SK-N-SH treated with all-trans-retinoic acid at 6 μM for 48 hours (cell line): Measurements from ENCODE around the gene ELAC1.

Source experiments
- ARNTL ChIP-seq: fragments of 450-650 bp; formaldehyde crosslinking; IDR thresholded peaks from 2 replicates; pipeline ENCODE4 v1.5.0; 2020; ENCODE audit warnings: low read depth, mild to moderate bottlenecking, moderate library complexity, borderline replicate concordance
- BACH2 ChIP-seq: fragments of 250-450 bp; sonication (Bioruptor Pico); IDR thresholded peaks from 2 replicates; pipeline ENCODE4 v1.9.0; 2021; ENCODE audit warnings: mild to moderate bottlenecking, borderline replicate concordance
- CSDC2 ChIP-seq: fragments of 250-450 bp; sonication (Bioruptor Pico); IDR thresholded peaks from 2 replicates; pipeline ENCODE4 v1.5.0; 2020; ENCODE audit warnings: mild to moderate bottlenecking, moderate library complexity
- ESRRG ChIP-seq: fragments of 250-450 bp; sonication (Bioruptor Pico); IDR thresholded peaks from 2 replicates; pipeline ENCODE4 v1.6.1; 2021; ENCODE audit warnings: mild to moderate bottlenecking
- ISL1 ChIP-seq: fragments of 250-450 bp; sonication (Bioruptor Pico); IDR thresholded peaks from 2 replicates; pipeline ENCODE4 v2.1.2; 2022; ENCODE audit warnings: mild to moderate bottlenecking, moderate library complexity
- PPARA ChIP-seq: fragments of 250-450 bp; sonication (Bioruptor Pico); IDR thresholded peaks from 2 replicates; pipeline ENCODE4 v1.5.0; 2020; ENCODE audit warnings: mild to moderate bottlenecking, borderline replicate concordance
- RARB ChIP-seq: fragments of 250-450 bp; sonication (Bioruptor Pico); IDR thresholded peaks from 2 replicates; pipeline ENCODE4 v1.8.0; 2021; ENCODE audit warnings: mild to moderate bottlenecking, moderate library complexity
- SNAI2 ChIP-seq: fragments of 250-450 bp; sonication (Bioruptor Pico); IDR thresholded peaks from 2 replicates; pipeline ENCODE4 v1.5.0; 2020; ENCODE audit warnings: mild to moderate bottlenecking, moderate library complexity
- TCF4 ChIP-seq: fragments of 250-450 bp; sonication (Bioruptor Pico); IDR thresholded peaks from 2 replicates; pipeline ENCODE4 v1.8.0; 2021; ENCODE audit warnings: mild to moderate bottlenecking, moderate library complexity, borderline replicate concordance
- ZC3H10 ChIP-seq: fragments of 250-450 bp; sonication (Bioruptor Pico); IDR thresholded peaks from 2 replicates; pipeline ENCODE4 v1.5.1; 2021; ENCODE audit warnings: mild to moderate bottlenecking, moderate library complexity
- ZFP30 ChIP-seq: fragments of 450-650 bp; formaldehyde crosslinking; IDR thresholded peaks from 2 replicates; pipeline ENCODE4 v1.5.0; 2022; ENCODE audit warnings: mild to moderate bottlenecking, moderate library complexity
- TF ChIP-seq, protein P1 (sequence below): fragments of 250-450 bp; sonication (Bioruptor Pico); IDR thresholded peaks from 2 replicates; pipeline ENCODE4 v1.8.0; 2020; ENCODE audit warnings: mild to moderate bottlenecking, moderate library complexity, borderline replicate concordance
- TF ChIP-seq, protein P2 (sequence below): fragments of 250-450 bp; sonication (Bioruptor Pico); IDR thresholded peaks from 2 replicates; pipeline ENCODE4 v1.5.1; 2021; ENCODE audit warnings: mild to moderate bottlenecking, moderate library complexity

DNA sequence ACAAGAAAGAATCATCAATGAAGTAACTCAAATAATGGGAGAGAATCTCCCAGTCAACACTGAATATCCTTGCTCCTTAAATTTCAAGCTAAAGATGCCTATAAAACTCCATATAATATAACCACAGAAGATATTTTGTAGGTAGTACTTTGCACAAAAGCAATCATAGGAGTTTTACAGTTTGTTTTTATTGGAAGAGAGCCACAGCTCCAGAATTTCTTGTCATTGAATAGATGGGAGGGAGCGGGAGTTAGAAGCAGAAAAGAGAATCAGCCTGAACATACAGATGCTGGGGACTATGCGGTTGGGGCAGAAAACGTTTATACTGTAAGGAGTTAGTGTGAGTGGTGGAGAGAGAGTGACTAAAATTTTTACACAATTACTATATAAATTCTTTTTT, 43.9 kb downstream of the ELAC1 start:
- TF ChIP-seq BACH2 (no peak), ZFP30 (CRISPR knock-in tag) (no peak), CSDC2 (no peak), ESRRG (CRISPR knock-in tag) (no peak), PPARA (CRISPR knock-in tag) (no peak), TCF4 (no peak), RARB (CRISPR knock-in tag) (no peak), ZC3H10 (CRISPR knock-in tag) (no peak), ISL1 (no peak), SNAI2 (no peak), ARNTL (CRISPR knock-in tag) (no peak)
- TF ChIP-seq, protein P1, sequence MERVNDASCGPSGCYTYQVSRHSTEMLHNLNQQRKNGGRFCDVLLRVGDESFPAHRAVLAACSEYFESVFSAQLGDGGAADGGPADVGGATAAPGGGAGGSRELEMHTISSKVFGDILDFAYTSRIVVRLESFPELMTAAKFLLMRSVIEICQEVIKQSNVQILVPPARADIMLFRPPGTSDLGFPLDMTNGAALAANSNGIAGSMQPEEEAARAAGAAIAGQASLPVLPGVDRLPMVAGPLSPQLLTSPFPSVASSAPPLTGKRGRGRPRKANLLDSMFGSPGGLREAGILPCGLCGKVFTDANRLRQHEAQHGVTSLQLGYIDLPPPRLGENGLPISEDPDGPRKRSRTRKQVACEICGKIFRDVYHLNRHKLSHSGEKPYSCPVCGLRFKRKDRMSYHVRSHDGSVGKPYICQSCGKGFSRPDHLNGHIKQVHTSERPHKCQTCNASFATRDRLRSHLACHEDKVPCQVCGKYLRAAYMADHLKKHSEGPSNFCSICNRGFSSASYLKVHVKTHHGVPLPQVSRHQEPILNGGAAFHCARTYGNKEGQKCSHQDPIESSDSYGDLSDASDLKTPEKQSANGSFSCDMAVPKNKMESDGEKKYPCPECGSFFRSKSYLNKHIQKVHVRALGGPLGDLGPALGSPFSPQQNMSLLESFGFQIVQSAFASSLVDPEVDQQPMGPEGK (CRISPR knock-in tag): no peak
- TF ChIP-seq, protein P2, sequence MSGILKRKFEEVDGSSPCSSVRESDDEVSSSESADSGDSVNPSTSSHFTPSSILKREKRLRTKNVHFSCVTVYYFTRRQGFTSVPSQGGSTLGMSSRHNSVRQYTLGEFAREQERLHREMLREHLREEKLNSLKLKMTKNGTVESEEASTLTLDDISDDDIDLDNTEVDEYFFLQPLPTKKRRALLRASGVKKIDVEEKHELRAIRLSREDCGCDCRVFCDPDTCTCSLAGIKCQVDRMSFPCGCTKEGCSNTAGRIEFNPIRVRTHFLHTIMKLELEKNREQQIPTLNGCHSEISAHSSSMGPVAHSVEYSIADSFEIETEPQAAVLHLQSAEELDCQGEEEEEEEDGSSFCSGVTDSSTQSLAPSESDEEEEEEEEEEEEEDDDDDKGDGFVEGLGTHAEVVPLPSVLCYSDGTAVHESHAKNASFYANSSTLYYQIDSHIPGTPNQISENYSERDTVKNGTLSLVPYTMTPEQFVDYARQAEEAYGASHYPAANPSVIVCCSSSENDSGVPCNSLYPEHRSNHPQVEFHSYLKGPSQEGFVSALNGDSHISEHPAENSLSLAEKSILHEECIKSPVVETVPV (CRISPR knock-in tag): no peak
